ENCODE data around the gene IPCEF1. TPM values are rescaled to one million over a fixed set of nuclear protein-coding genes. Genes with fewer than 3 reads are reported as not detected.

IPCEF1 gene
- total and polyA plus RNA-seq, 2 donors (not counting 1 experiment from before 2014, with no cell fraction given), result 0.03 to 0.33 TPM

GRCh38 chr6:154139892-154140291 lies 216.7 kb downstream of the IPCEF1 start:
- no peak for TF ChIP-seq EZH2 (IDR thresholded peaks at IDR 0.05; ENCODE audit: low read length, missing control alignments)
- no peak for TF ChIP-seq CTCF (conservative IDR thresholded peaks at IDR 0.05 in 1 of 2, IDR thresholded peaks at IDR 0.05 in 1 of 2; ENCODE audit: low read depth in 1 of 2, low read length in 2 of 2)
- peak in 1 of 2 donors; percentile 33 for DNase-seq (ENCODE audit: low read depth in 2 of 2)

GRCh38 chr6:154138793-154139192 lies 217.8 kb downstream of the IPCEF1 start:
- H3K79me2 ChIP-seq (ENCODE audit: control insufficient read depth, insufficient read depth, low read length), result no peaks in the 10 kb centered on the region
- H3K9me3 ChIP-seq (ENCODE audit: control insufficient read depth, insufficient read depth, low read depth, low read length), result no peaks in the 10 kb centered on the region
- DNase-seq (ENCODE audit: low read depth in 2 of 2), result no peak
- H3K36me3 ChIP-seq (ENCODE audit: control insufficient read depth, insufficient read depth, low read length), result no peaks in the 10 kb centered on the region
- no peaks in the 10 kb centered on the region for H3K4me1 ChIP-seq (ENCODE audit: control insufficient read depth, extremely low read depth, insufficient read depth, low read length)
- H4K20me1 ChIP-seq (ENCODE audit: control insufficient read depth, extremely low read depth, insufficient read depth, low read length), result no peaks in the 10 kb centered on the region
- H3K9ac ChIP-seq (ENCODE audit: insufficient read depth, low read length), result no peak overlapping the region
- TF ChIP-seq EZH2 (IDR thresholded peaks at IDR 0.05; ENCODE audit: low read length, missing control alignments), result no peak
- no peak for TF ChIP-seq CTCF (conservative IDR thresholded peaks at IDR 0.05 in 1 of 2, IDR thresholded peaks at IDR 0.05 in 1 of 2; ENCODE audit: low read depth in 1 of 2, low read length in 2 of 2)
- H3K27me3 ChIP-seq (ENCODE audit: control insufficient read depth, insufficient read depth, low read length), result no peaks in the 10 kb centered on the region
- no peak overlapping the region for H3K27ac ChIP-seq (ENCODE audit: insufficient read depth, low read length)
- H3K4me3 ChIP-seq (replicated peaks in 1 of 4; ENCODE audit: control extremely low read depth in 1 of 4, insufficient read depth in 1 of 4, low read depth in 3 of 4, low read length in 4 of 4), result no peak overlapping the region
- no peak overlapping the region for H2AFZ ChIP-seq (ENCODE audit: low read length)
- no peak overlapping the region for H3K4me2 ChIP-seq (ENCODE audit: extremely low read depth, insufficient read depth, low read length)

More at GRCh38 chr6:154139892-154140291, 216.7 kb downstream of the IPCEF1 start:
- Histone ChIP-seq H3K27me3 (ENCODE audit: control insufficient read depth, insufficient read depth, low read length) (no peaks in the 10 kb centered on the region), H3K27ac (ENCODE audit: insufficient read depth, low read length) (no peak overlapping the region), H3K9me3 (ENCODE audit: control insufficient read depth, insufficient read depth, low read depth, low read length) (no peaks in the 10 kb centered on the region), H3K4me1 (ENCODE audit: control insufficient read depth, extremely low read depth, insufficient read depth, low read length) (no peaks in the 10 kb centered on the region), H2AFZ (ENCODE audit: low read length) (no peak overlapping the region), H3K4me2 (ENCODE audit: extremely low read depth, insufficient read depth, low read length) (no peak overlapping the region), H3K9ac (ENCODE audit: insufficient read depth, low read length) (no peak overlapping the region), H3K36me3 (ENCODE audit: control insufficient read depth, insufficient read depth, low read length) (no peaks in the 10 kb centered on the region), H3K4me3 (replicated peaks in 1 of 4; ENCODE audit: control extremely low read depth in 1 of 4, insufficient read depth in 1 of 4, low read depth in 3 of 4, low read length in 4 of 4) (no peak overlapping the region), H3K79me2 (ENCODE audit: control insufficient read depth, insufficient read depth, low read length) (no peaks in the 10 kb centered on the region), H4K20me1 (ENCODE audit: control insufficient read depth, extremely low read depth, insufficient read depth, low read length) (no peaks in the 10 kb centered on the region)

GRCh38 chr6:154134471-154135147 lies 222.0 kb downstream of the IPCEF1 start:
- Histone ChIP-seq H3K4me1 (ENCODE audit: control insufficient read depth, extremely low read depth, insufficient read depth, low read length) (no peaks in the 10 kb centered on the region), H3K36me3 (ENCODE audit: control insufficient read depth, insufficient read depth, low read length) (no peaks in the 10 kb centered on the region), H3K79me2 (ENCODE audit: control insufficient read depth, insufficient read depth, low read length) (no peaks in the 10 kb centered on the region), H3K9me3 (ENCODE audit: control insufficient read depth, insufficient read depth, low read depth, low read length) (no peaks in the 10 kb centered on the region), H3K27ac (ENCODE audit: insufficient read depth, low read length) (no peak overlapping the region), H3K9ac (ENCODE audit: insufficient read depth, low read length) (no peak overlapping the region), H2AFZ (ENCODE audit: low read length) (no peak overlapping the region), H3K4me3 (replicated peaks in 1 of 4; ENCODE audit: control extremely low read depth in 1 of 4, insufficient read depth in 1 of 4, low read depth in 3 of 4, low read length in 4 of 4) (no peak overlapping the region), H3K27me3 (ENCODE audit: control insufficient read depth, insufficient read depth, low read length) (no peaks in the 10 kb centered on the region), H4K20me1 (ENCODE audit: control insufficient read depth, extremely low read depth, insufficient read depth, low read length) (no peaks in the 10 kb centered on the region), H3K4me2 (ENCODE audit: extremely low read depth, insufficient read depth, low read length) (no peak overlapping the region)
- no peak for DNase-seq (ENCODE audit: low read depth in 2 of 2)
- TF ChIP-seq CTCF (conservative IDR thresholded peaks at IDR 0.05 in 1 of 2, IDR thresholded peaks at IDR 0.05 in 1 of 2; ENCODE audit: low read depth in 1 of 2, low read length in 2 of 2) (no peak), EZH2 (IDR thresholded peaks at IDR 0.05; ENCODE audit: low read length, missing control alignments) (no peak)

All from fibroblast of lung (primary cell).